HG03097 (cell line): Measurements from ENCODE around the gene LAPTM4A.
"Not testable (repeated sequence)": the region's sequence is repeated elsewhere in the genome, so short reads cannot be mapped to it uniquely, and the experiment has no call there.

Experiments used
- ATAC-seq: cut with Tn5 transposase; IDR thresholded peaks from one replicate; pipeline ENCODE4 v1.9.1; 2021; ENCODE audit not compliant: unreplicated experiment, low FRiP score

LAPTM4A gene

DNA sequence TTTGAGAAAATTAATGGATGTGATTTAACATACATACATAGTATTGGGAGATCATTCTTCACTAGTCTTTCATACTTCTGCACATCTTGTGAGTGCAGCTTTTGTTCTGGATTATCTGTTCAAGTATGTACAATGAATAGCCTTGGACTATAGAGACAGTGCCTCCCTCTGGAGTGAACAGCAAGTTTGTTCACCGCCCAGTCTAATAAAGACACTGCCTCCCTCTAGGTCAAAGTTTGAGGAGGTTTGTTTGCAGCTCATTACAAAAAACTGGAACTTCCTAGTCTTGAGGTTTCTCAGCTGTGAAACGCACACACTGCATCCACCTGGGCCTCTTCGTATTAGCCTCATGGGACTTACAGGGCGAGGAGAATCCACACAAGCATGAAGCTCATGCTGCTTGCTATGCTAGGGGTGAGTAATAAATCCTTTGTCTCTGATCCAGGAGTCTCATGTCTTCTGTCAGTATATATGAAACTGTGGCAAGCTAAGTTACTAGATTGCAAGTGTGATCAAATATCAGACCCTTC, 26.0 kb upstream of the LAPTM4A start:
- no peak for ATAC-seq

- ATAC-seq = no peak
Observed at GRCh38 chr2:20076757-20077156, 25.3 kb upstream of the LAPTM4A start.

DNA sequence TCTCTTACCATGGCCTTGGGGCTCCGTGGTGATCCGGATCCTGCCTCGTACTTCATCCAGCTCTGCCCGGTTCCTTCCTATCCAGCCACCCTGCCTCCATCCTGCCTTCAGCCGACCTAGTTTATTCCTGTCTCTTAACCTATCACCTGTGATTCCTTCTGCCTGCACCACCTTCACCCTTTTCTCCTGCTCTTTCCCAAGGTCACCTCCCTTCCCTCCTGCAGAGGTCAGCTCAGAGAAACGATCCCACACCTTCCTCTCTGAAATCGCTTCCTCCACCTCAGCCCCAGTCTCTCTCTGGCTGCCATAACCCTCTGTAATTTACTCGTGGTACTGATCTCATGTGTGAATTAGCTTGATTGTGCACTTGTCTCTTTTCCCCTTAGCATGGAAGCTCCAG, 23.5 kb upstream of the LAPTM4A start:
- no peak for ATAC-seq

DNA sequence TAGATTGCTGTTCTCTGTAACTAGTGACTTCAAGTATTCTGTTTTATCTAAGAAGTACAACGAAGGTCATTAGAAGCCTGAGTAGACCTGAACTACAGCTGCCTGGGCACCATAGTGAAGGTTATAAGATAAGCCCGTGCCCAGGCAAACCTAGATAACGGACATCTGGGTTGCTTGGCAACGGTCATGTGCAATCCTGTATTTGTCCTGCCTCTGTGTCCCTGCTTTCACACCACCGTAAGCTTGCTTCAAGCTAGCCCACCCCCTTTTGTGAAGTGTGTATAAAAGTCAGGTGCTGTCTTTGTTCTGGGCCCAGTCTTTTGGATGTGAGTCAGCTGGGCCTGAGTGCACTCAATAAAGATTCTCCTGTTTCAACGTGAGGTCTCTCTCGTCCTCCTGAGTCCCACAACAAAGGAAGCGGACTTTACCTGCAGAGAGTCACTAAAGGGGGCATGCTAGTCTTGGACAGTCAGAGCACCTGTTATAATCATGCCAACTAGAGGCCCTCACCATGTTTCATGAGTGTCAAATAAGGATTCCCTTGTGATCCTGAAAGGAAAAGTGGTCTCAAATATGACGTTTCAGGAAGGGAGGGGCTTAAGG, 22.7 kb upstream of the LAPTM4A start:
- not testable (repeated sequence) for ATAC-seq

DNA sequence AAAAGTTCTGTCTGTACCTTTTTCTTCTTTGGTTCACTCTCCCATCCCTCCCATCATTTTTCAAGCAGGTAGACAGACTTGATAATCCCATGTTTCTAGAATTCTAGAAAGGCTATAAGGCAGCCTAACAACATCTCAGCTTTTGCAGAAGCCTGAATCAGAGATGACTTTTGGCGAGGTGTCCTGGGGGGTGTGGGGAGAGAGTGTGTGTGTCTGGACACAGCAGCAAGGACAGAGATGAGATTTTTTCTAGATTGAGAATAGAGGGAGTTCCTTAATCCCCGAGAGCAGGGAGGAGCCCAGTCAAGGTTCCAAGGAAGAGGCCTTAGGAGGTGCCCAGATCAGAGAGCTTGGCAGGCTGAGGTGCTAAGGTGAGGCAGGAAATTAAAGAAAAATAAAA, 22.0 kb upstream of the LAPTM4A start:
- no peak for ATAC-seq

- ATAC-seq = no peak
Observed at GRCh38 chr2:20072436-20073158, 21.2 kb upstream of the LAPTM4A start.

GRCh38 chr2:20071397-20072383, 20.3 kb upstream of the LAPTM4A start:
- ATAC-seq = no peak

DNA sequence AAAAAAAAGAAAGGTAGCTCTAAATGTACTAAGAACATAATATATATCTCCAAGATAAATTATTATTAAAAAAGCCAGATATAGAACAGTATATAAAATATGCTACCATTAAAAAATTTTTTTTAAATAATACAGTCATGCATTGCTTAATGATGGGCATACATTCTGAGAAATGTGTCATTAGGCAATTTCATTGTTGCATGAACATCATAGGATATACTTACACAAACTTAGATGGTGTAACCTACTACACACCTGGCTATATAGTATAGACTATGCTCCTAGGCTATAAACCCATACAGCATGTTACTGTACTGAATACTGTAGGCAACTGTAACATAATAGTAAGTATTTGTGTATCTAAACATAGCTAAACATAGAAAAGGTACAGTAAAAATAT, 18.3 kb upstream of the LAPTM4A start:
- ATAC-seq = no peak

GRCh38 chr2:20067992-20068584, 16.7 kb upstream of the LAPTM4A start:
- ATAC-seq = no peak

- ATAC-seq = no peak
Observed at GRCh38 chr2:20065885-20066602, 14.6 kb upstream of the LAPTM4A start.

- no peak for ATAC-seq
Observed at GRCh38 chr2:20064841-20065240, 13.4 kb upstream of the LAPTM4A start.

DNA sequence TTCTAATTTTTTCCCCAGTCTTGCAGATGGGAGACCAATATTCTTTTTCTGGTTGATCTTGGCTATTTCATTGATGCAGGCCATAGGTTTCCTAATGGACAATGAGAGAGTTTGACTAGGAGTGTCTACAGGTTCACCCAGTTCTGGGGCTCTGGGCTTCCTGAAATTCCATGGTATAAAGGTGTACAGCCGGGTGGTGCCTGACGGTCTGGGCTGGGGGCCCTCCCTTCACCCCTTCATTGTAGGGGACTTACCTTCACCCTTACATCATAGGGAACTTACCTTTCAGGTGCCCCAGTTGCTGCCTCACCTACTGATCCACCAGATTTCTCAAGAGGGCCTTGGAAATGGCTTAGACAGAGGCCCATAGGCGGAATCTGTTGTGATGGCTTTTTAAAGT, 13.0 kb upstream of the LAPTM4A start:
- ATAC-seq = no peak

DNA sequence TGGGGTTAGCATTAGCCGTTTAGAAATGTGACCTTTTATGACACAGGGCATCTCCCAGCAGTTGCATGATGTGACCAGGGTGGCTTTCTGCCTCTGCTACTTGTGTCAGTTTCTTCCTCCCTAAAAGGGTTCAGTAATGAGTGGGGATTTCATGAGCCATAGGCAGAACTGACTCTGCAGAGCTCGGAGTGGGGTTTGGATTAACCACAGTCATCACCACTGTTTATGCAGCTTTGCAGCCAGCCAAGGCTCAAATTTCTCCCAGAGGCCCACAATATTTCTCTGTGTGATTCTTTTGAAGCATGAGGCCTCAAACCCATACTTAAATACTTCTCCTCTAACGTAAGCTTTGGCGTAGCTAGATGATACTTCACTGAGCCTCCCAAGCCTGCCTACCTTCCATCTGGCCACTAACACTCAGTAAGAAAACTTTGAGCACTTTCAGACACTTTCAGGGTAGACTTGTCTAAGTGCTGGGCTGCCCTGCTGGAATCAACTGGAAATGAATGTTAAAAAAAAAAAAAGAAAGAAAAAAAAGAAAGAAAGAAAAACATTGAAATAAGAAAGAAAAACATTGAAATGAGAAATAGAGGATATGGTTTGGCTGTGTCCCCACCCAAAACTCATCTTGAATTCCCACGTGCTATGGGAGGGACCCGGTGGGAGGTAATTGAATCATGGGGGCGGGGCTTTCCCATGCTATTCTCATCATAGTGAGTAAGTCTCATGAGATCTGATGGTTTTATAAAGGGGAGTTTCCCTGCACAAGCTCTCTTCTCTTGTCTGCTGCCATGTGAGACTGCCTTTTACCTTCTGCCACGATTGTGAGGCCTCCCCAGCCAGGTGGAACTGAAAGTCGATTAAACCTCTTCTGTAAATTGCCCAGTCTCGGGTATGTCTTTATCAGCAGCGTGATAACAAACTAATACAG, 11.5 kb upstream of the LAPTM4A start:
- no peak for ATAC-seq

DNA sequence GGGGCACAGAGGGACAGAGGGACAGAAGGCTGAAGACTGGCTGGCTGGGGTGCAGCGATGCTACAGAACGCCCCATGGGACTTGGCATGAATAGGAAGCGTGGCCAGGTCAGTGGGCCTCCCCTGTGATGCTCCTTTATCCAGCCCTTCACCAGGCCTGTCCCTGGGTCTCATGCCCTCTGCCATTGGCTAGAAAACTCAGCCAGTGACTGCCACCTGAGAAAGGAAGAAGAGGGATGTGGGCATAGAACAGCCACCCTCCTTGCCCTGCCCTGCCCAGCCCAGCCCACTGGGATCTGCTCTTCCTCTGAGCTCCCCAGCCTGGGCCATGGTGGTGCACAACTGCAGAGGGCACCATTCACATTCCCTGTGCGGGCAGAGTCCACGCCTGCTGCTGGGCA, 10.5 kb upstream of the LAPTM4A start:
- ATAC-seq = no peak

GRCh38 chr2:20061476-20061875, 10.0 kb upstream of the LAPTM4A start:
- ATAC-seq = no peak

DNA sequence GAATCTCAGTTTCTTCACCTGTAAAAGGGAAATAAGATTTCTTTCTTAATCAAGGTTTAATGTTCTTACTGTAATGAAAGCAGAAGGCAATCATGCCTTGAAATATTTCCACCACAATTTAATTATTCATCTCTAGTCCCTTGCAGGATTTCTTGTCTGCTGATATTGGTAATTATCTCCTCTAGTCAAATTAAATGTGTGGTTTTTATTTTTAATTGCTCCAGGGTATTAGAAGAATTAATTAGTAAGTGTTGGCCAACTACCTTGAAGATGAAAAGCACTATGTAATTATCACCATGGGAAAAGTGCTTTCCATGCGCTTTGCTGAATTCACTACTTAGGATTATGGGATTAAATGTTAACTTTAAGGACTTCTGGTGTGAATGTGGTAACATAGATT, 8.7 kb upstream of the LAPTM4A start:
- ATAC-seq = no peak

DNA sequence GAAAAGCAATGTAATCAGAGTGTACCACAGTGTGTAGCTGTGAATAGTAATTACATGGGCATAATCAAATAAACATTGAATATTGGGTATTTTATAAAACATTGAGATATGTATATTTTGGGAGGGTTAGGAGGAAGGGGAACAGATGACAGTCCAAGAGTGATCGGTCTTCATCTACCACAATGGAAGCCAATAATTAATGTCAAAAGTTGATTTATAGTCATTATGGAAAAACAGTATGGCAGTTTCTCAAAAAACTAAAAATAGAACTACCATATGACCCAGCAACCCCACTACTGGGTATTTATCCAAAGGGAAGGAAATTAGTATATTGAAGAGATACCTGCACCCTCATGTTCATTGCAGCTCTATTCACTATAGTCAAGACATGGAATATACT, 5.8 kb upstream of the LAPTM4A start:
- ATAC-seq = no peak

GRCh38 chr2:20054931-20055330, 3.5 kb upstream of the LAPTM4A start:
- ATAC-seq = no peak

- no peak for ATAC-seq
Observed at GRCh38 chr2:20054119-20054518, 2.7 kb upstream of the LAPTM4A start.
